ENCODE measurements around the gene DAB2. TPM values are rescaled to one million over a fixed set of nuclear protein-coding genes. Genes with fewer than 3 reads are reported as not detected.
A peak's percentile ranks its signal among the peaks of the same experiment; 100 is the strongest.

The DAB2 gene
- total RNA-seq, 1 donor from 2014 or later, result 63.6 TPM

GRCh38 chr5:39440958-39441624, 16.3 kb upstream of the DAB2 start:
- no peaks in the 10 kb centered on the region for H3K36me3 Mint-ChIP-seq
- no peaks in the 10 kb centered on the region for H3K27me3 Mint-ChIP-seq (ENCODE audit: low read depth)
- no peaks in the 10 kb centered on the region for H3K9me3 Mint-ChIP-seq
- H3K4me1 Mint-ChIP-seq, result peaks cover 17% of the 10 kb centered on the region
- peak overlapping the region; percentile 35 for H3K27ac Mint-ChIP-seq
- no peak overlapping the region for H3K4me3 Mint-ChIP-seq
- DNase-seq (ENCODE audit: low spot score in 2 of 2, unreplicated experiment in 2 of 2), result no peak
- TF ChIP-seq, protein P1, sequence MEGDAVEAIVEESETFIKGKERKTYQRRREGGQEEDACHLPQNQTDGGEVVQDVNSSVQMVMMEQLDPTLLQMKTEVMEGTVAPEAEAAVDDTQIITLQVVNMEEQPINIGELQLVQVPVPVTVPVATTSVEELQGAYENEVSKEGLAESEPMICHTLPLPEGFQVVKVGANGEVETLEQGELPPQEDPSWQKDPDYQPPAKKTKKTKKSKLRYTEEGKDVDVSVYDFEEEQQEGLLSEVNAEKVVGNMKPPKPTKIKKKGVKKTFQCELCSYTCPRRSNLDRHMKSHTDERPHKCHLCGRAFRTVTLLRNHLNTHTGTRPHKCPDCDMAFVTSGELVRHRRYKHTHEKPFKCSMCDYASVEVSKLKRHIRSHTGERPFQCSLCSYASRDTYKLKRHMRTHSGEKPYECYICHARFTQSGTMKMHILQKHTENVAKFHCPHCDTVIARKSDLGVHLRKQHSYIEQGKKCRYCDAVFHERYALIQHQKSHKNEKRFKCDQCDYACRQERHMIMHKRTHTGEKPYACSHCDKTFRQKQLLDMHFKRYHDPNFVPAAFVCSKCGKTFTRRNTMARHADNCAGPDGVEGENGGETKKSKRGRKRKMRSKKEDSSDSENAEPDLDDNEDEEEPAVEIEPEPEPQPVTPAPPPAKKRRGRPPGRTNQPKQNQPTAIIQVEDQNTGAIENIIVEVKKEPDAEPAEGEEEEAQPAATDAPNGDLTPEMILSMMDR (IDR thresholded peaks at IDR 0.05; ENCODE audit: unreplicated experiment), result no peak

DNA sequence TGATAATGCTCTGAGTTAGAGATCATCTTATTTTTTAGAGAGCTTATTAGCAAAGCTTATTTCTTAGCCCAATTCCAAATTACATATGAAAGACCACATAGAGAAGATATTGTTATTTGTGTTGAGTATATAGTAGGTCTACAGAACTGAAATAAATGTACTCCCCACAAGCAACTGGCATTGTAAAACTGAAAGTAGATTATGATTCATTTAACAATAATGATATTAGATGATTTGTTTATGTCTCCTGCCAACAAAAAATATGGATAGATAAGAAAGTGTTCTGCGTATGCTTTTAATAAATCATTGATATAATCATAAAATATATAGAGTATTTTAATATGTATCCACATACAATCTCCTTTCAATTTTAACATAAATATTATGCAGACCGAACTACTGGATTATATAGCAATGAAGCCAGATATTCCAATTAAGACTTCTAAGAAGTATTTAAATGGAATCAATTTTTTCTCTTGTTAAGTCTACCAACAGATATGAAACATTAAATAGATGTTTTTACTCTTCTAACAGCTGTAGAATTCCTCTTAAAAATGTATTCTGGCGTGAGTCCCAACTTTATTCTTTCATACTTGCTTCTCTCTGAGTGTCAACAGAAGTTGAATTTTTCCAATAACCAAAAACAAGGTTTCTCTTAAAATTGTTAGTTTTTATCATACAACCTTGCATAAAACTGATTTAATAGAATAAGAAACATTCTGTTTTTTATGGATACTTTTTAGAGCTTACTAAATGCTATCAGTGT, 15.6 kb upstream of the DAB2 start:
- TF ChIP-seq, protein P1 (IDR thresholded peaks at IDR 0.05; ENCODE audit: unreplicated experiment), result no peak
- DNase-seq (ENCODE audit: low spot score in 2 of 2, unreplicated experiment in 2 of 2), result no peak
- no peaks in the 10 kb centered on the region for H3K36me3 Mint-ChIP-seq
- H3K9me3 Mint-ChIP-seq, result no peaks in the 10 kb centered on the region
- no peak overlapping the region for H3K4me3 Mint-ChIP-seq
- peak overlapping the region; percentile 35 for H3K27ac Mint-ChIP-seq
- no peaks in the 10 kb centered on the region for H3K27me3 Mint-ChIP-seq (ENCODE audit: low read depth)
- peaks cover 17% of the 10 kb centered on the region for H3K4me1 Mint-ChIP-seq

- no peaks in the 10 kb centered on the region for H3K27me3 Mint-ChIP-seq (ENCODE audit: low read depth)
Observed at GRCh38 chr5:39439582-39440162, 14.9 kb upstream of the DAB2 start.

DNA sequence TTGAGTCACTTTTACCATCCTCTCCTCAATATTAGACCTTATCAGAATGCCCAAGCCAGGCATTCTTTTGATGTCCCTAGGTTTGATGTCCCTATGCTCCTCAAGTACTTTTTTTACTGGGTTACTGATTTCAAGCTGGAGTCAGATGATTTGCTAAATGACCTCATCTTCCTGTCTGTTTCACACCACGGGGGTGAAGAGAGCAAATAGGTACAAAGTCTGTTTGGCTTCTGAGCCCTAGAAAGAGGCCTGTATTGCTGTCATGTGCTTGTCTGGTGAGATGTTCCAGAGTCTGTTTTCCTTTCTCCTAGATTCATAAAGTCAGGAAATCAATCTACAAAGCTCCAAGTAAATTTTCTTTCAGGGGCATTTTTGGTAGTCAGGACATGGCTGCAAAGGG, 12.7 kb upstream of the DAB2 start:
- peaks cover 20% of the 10 kb centered on the region for H3K4me1 Mint-ChIP-seq
- no peak overlapping the region for H3K4me3 Mint-ChIP-seq
- H3K27ac Mint-ChIP-seq, result no peak overlapping the region
- TF ChIP-seq, protein P1 (IDR thresholded peaks at IDR 0.05; ENCODE audit: unreplicated experiment), result no peak
- H3K27me3 Mint-ChIP-seq (ENCODE audit: low read depth), result no peaks in the 10 kb centered on the region
- DNase-seq (ENCODE audit: low spot score in 2 of 2, unreplicated experiment in 2 of 2), result no peak
- no peaks in the 10 kb centered on the region for H3K36me3 Mint-ChIP-seq
- no peaks in the 10 kb centered on the region for H3K9me3 Mint-ChIP-seq

More at GRCh38 chr5:39439582-39440162, 14.9 kb upstream of the DAB2 start:
- H3K9me3 Mint-ChIP-seq, result no peaks in the 10 kb centered on the region
- peaks cover 17% of the 10 kb centered on the region for H3K4me1 Mint-ChIP-seq
- H3K36me3 Mint-ChIP-seq, result no peaks in the 10 kb centered on the region
- DNase-seq (ENCODE audit: low spot score in 2 of 2, unreplicated experiment in 2 of 2), result no peak
- no peak overlapping the region for H3K27ac Mint-ChIP-seq
- TF ChIP-seq, protein P1 (IDR thresholded peaks at IDR 0.05; ENCODE audit: unreplicated experiment), result no peak
- no peak overlapping the region for H3K4me3 Mint-ChIP-seq

- TF ChIP-seq, protein P1 (IDR thresholded peaks at IDR 0.05; ENCODE audit: unreplicated experiment), result no peak
- Mint-ChIP-seq H3K27me3 (ENCODE audit: low read depth) (no peaks in the 10 kb centered on the region), H3K4me3 (no peak overlapping the region), H3K27ac (no peak overlapping the region), H3K9me3 (no peaks in the 10 kb centered on the region), H3K4me1 (peaks cover 11% of the 10 kb centered on the region), H3K36me3 (no peaks in the 10 kb centered on the region)
- no peak for DNase-seq (ENCODE audit: low spot score in 2 of 2, unreplicated experiment in 2 of 2)
Observed at GRCh38 chr5:39433848-39434247, 9.1 kb upstream of the DAB2 start.
